ENCODE data around the gene CIAO1.
A peak's percentile ranks its signal among the peaks of the same experiment; 100 is the strongest.
"Not testable (repeated sequence)": the region's sequence is repeated elsewhere in the genome, so short reads cannot be mapped to it uniquely, and the experiment has no call there.

CIAO1 gene

GRCh38 chr2:96251721-96252292 is 14.2 kb upstream of the CIAO1 start:
- peak; percentile 81 for DNase-seq

- no peak for DNase-seq
Measured at GRCh38 chr2:96252526-96252925, 13.5 kb upstream of the CIAO1 start.

GRCh38 chr2:96253006-96253405 is 13.0 kb upstream of the CIAO1 start:
- no peak for DNase-seq

GRCh38 chr2:96254571-96254970 is 11.5 kb upstream of the CIAO1 start:
- no peak for DNase-seq

GRCh38 chr2:96256611-96257113 is 9.4 kb upstream of the CIAO1 start:
- no peak for DNase-seq

GRCh38 chr2:96257744-96258143 is 8.3 kb upstream of the CIAO1 start:
- DNase-seq, result not testable (repeated sequence)

- no peak for DNase-seq
Measured at GRCh38 chr2:96258166-96259022, 7.6 kb upstream of the CIAO1 start.

- DNase-seq, result no peak
Measured at GRCh38 chr2:96259497-96259921, 6.5 kb upstream of the CIAO1 start.

- DNase-seq, result peak; percentile 64
Measured at GRCh38 chr2:96260387-96261260, 5.4 kb upstream of the CIAO1 start.

GRCh38 chr2:96261328-96262003 is 4.6 kb upstream of the CIAO1 start:
- no peak for DNase-seq

GRCh38 chr2:96262306-96262705 is 3.7 kb upstream of the CIAO1 start:
- no peak for DNase-seq

- DNase-seq, result no peak
Measured at GRCh38 chr2:96264086-96264485, 1.9 kb upstream of the CIAO1 start.

GRCh38 chr2:96264656-96265348 is 1.2 kb upstream of the CIAO1 start:
- DNase-seq, result peak; percentile 26

- DNase-seq, result no peak
Measured at GRCh38 chr2:96265349-96265839, 631 bp upstream of the CIAO1 start.

- DNase-seq, result peak; percentile 19
Measured at GRCh38 chr2:96267159-96267971, 1.3 kb downstream of the CIAO1 start.

- no peak for DNase-seq
Measured at GRCh38 chr2:96271995-96272394, 6.0 kb downstream of the CIAO1 start.

- DNase-seq, result no peak
Measured at GRCh38 chr2:96273763-96274162, 7.7 kb downstream of the CIAO1 start.

- no peak for DNase-seq
Measured at GRCh38 chr2:96274355-96275056, 8.5 kb downstream of the CIAO1 start.

GRCh38 chr2:96276787-96277499 is 10.9 kb downstream of the CIAO1 start:
- no peak for DNase-seq
